HG03354 (cell line): Measurements from ENCODE around the gene PDE7B.

Experiments used
- ATAC-seq: cut with Tn5 transposase; IDR thresholded peaks from one replicate; pipeline ENCODE4 v1.9.1; 2021; ENCODE audit warnings: mild to moderate bottlenecking; ENCODE audit not compliant: unreplicated experiment, poor library complexity, severe bottlenecking

PDE7B gene

DNA sequence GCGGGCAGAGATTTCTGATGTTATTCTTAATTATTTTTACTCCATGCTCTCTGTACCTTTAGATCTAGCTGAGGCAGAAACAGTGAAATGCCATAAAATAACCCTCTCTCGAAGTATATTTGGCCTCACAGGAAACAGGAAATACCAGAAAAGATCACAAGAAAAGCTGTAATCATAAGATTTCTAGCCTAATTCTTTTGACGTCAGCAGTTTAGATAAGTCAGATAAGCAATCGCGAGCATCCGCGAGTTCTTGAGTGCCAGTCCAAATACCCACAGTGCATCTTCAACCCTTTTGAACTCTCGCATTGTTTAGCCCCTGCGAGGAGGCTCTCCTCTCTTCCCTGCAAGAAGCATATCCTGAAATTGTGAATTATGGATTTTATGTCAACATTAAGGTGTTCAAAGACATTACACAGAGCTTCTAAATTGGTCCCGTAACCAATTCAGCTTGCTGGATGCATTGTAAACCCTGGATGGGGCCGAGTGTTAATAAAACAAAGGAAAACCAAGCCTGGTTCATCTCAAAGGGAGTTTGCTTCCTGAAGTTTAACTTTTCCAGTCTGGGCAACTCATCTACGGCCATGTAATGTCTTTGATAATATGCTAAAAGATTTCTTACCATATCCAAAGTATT lies 199.8 kb downstream of the PDE7B start:
- no peak for ATAC-seq

DNA sequence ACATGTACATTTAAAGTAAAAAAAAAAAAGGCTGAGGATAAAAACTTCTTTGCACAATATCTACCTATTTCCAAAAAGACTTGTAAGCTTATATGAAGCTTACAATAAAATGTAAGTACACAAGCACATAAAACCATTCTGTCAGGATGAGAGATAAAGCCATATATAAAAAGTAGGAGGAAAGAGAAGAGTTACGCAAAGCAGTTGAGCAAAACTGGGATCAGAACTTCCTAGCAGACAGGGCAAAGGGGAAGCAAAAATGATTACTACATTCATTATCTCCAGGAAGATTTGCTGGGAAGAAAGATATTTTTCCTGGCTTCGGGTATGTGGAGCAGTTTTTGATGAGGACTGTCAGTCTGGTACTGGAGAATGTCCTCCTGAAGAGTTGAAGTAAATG lies 200.5 kb downstream of the PDE7B start:
- no peak for ATAC-seq

DNA sequence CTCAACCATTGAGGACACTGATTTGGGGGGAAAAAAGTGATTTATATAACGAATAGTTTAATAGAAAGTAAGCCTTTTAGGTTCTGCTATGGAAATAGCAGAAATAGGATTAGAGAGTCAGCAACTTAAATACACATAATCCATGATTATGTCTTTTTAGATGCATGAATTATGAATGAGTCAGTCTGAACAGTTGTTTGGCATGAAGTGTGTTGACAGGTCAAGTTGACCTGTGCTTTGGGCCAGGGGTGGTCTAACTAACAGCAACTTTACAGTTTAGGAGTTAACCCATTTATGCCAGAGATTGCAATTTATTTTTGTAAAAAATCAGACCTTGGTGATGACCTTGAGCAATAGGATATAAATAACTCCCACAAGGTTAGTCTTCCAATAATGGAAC lies 207.4 kb downstream of the PDE7B start:
- no peak for ATAC-seq

DNA sequence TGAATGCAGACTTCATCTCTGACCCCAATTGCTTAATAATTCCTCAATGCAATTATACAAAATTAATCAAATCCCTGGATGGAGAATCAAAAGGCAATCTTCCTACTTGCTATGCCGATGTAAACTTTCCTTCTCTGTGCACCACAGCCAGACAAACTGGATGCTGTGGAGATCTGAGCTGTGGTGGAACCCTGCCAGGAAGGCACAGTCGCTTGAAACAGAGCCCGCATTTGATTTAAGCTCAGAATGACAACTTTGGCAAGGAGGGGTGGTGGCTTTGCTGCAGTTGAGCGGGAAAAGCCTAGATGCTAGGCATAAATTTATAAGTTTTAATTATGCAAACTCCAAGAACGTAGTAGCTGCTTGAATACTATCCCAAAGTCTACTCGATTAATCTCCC lies 207.8 kb downstream of the PDE7B start:
- no peak for ATAC-seq

DNA sequence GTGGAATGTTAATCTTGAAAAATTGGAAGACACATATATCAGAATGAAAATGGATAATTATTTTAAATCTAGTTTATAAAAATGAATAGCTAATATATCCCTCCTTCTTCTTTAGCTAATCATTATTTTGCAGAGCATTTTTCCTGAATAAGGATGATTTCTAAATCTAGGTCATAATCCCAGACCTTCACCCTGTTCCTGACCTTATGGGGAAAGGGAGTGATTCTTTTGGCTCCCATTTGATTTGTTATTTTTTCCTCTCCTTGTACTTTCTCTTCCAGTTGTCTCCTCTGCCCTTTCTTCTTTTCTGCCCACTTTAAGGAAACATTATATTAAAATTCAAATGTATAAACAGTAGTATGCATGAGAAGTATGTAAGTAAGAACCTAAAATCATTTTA lies 208.6 kb downstream of the PDE7B start:
- no peak for ATAC-seq

DNA sequence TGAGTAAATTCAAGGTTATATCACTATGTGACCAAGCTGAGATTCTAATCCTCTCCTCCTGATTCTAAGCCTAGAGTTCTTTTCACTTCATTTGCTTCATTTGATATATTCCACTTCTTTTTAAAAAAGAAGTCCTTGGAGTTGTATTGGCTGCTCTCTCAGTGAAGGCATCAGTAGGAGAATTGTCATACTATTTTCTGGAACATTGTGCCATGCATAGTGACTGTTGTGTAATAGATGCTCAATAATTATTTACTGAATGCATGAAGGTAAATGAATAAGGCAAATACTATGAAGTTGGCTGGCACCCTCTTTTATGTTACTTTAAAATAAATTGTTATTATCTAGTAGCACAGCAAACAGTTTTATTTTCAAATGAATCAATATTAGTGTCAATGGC lies 209.3 kb downstream of the PDE7B start:
- ATAC-seq = no peak

DNA sequence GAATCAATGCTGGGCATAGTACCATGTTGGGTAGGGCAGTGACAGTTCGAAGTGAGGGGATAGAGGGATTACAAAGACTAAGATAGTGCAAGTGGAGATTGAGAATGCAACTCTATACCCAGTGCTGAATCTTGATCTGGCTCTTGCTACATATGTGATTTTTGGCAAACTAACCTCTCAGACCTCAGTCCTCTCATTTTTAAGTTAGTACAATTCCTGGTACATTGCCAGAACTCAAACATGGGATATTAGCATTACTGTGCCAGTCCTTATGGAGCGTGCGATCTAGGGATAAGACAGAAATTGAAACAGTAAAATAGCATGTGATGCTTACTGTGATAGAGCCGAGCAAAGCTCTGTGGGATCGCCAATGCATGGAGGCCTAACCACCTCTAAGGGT lies 210.2 kb downstream of the PDE7B start:
- no peak for ATAC-seq

DNA sequence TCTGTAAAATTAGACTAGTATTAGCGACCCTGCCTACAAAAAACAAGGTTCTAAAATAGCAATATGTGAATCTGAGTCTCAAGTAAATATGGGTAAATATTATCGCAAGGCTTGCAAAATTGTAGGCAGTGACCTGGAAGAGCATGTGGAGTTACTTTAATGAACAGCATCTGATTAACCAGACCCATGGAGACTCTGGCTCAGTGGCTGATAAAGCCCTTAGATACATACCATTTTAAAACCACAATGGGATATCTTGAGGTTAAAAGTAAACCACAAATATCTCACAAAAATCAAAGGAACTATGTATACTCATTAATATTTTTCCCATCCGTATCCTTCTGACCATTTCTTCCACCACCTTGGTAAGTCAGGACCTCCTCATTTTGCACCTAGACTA lies 211.6 kb downstream of the PDE7B start:
- ATAC-seq = no peak

DNA sequence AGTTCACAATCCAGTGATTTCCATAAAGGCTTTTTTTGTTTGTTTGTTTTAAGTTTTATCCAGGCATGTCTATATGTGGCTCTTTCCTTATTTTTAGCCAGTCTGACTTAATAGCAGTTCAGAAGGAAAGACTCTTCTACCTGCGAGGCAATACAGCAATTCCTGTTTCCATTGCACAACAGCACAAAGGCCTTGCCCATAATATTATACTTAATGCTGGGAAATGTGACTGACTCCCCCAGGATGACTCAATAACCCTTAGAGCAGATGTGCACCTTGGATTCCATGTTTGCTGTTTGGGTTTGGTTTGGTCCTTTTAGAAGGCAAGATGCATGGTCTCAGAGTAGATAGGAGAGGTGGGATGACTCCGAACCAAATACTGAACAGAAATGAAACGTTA lies 214.5 kb downstream of the PDE7B start:
- ATAC-seq = no peak

DNA sequence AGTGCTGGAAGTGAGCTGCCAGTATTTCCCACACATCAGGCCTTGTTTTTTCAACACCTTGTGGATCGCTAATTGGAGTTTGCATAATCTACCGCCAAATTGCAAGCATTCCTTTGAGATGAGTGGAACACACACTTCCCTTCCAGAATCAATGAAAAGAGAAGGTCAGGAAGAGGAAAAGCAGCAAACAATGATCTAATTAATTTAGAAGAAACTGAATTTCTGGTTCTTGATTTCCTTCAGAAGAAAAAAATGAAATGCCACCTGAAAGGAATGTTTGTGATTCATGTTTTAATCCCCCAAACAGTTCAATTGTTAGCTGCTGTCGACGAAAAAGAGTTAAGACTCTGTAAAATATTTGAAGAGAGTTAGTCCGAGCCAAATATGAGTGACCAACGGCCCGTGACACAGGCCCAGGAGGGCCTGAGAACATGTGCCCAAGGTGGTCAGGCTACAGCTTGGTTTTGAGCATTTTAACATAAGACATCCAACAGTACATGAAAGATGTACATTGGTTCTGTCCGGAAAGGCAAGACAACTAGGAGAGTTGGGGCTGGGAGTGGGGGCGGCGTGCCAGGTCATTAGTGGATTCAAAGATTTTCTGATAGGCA lies 216.3 kb downstream of the PDE7B start:
- no peak for ATAC-seq

DNA sequence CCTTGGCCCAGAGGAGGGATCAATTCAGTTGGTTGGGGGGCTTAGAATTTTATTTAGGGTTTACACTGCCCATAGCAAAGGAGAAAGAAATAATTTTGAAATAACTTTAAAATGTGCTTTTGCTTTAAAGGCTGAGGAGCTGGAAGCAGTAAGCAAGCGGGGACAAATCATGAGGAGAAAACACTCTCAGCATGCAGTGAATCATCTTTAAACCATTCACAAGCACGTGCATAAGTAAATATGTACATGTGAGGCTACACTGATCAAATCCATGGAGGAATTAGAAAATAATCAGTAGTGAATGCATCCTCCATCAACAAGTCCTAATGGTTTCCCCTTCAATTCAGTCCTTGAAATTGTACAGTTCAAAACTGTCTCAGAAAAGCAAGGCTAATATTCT lies 217.6 kb downstream of the PDE7B start:
- no peak for ATAC-seq

DNA sequence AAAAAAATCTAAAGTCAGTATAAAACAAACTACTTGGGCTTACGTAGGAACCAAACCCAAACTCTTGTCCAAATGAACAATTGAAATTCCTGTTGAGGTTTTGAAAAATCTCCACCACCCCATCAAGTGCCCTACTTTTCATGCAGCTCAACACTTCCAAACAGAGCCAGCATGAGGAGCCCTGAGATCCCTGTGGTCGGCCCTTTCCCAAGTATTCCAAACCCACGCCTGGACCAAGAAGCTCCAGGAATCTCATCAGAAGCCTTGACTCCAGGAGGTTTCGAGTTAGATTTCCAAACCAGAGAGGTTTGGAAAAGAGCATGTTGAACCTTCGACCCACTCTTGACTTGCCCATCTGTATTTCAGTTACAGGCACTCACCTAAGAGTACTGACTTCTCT lies 219.3 kb downstream of the PDE7B start:
- ATAC-seq = no peak

DNA sequence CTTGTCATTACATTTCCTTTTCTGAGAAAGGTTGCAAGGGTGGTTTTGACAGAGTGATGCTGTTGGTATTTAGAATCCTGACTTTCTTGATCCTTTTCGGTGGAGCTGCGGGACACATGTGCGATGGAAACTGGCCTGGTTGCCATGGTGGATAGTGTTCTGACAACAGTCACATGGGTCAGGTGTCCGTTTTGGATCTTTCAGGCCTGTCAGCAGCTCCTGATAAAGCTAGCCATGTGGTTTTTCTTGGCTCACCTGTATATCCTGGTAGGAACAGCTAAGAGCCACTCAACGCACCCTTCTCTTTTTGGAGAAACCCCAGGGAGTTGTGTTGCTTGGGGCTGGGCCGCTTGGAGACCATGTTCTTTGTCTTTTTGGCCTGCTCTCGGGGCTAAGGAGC lies 221.2 kb downstream of the PDE7B start:
- no peak for ATAC-seq

DNA sequence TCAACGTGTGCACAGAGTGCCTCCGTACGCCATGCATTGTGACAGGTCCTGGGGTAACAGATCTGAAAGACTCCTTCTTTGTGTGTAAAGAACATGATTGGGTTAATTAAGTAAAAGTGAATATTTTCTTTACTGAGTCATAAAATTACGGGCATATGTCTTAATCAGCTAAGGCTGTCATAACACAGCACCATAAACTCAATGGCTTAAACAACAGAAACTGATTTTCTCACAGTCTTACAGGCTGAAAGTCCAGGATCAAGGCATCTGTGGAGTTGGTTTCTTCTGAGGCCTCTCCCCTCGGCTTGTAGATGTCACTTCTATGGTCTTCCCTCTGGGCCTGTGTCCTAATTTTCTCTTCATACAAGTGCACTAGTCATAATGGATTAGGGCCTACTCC lies 221.7 kb downstream of the PDE7B start:
- no peak for ATAC-seq

DNA sequence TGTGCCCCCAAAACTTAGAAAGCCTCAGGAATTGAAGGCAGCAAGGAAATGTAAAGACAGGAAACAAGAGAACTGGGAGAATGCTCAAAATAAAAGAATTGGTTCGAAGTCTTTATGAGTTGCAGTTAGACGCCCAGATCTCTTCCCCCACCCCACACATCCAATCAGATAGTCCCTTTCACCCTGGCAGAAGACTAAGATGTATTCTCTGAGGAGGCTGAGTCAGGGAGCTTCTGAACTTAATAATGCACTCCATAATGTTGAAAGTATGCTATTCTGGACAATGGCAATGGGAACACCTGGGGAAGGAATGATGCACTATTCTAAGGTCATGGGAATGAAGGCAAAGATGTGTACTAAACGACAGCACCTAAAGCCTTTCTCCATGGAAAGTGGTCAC lies 225.0 kb downstream of the PDE7B start:
- no peak for ATAC-seq

DNA sequence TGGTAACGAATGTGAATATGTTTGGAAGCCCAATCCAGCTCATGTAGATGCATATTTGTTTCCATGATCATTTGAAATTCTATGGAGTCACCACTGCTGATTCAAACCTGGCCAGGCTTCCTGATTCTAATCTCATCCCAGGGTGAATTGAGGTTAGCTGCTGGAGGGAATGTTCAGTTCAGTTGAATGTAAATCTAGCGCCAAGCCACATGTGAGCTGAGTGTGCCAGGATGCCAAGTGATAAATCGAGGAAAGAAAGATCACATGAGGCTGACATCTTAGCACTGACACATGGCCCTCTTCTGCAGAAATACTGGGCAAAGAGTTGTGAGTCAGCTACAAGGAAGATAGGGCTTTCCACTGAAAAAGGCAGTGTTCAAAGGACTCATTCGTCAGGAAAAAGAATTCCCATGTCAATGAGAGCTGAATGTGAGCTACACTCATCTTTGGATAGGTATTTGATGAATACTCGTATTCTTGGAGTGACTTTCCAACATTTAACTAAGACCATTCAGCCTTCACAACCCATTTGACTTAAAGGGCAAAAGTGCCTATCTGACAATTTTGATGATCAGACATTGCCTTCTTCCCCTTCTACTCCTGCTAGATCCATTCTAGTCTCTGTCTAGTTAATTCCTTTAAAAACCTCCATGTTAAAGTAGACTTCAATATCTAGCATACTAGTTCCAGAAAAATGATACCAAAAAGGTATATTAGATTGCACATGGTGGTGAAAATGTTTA lies 226.5 kb downstream of the PDE7B start:
- ATAC-seq = no peak

DNA sequence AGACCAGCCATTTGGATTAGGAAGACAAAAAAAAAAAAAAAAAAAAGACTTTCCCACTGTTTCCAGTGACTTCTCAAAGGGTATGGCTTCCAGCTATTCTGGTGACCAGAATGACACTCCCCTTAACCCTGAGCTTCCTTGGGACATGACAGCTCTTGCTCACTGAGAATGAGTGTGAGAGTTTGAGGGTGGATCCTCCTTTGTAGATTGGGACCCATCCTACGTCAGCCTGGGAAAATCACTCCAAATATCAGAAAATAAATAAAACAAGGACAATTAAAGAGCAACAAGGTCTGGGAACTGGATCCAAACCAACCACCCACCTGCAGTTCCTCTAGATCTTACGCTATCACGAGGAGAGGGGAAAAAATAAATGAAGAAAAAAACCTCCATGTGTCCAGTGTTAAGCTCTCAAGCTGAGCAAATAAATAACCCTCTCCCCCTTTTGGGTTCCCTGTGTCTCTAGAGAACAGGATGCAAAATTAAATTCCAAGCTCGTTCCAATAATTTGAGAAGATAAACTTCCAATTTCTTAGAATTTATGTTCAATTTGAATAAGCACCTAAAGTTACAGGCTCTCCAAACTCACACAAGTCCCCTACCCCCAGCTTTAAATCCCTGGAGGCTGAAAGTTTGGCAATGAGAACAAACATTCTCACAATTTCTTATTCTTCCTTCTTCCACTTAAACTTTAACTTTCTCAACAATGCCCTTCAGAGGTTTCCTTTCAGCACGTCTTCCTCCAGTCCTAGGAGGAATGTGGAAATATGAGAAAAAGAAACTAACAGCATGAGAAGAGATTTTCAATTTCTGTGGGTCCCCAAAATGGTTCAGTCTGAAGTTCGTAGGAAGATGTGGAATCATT lies 228.4 kb downstream of the PDE7B start:
- no peak for ATAC-seq

DNA sequence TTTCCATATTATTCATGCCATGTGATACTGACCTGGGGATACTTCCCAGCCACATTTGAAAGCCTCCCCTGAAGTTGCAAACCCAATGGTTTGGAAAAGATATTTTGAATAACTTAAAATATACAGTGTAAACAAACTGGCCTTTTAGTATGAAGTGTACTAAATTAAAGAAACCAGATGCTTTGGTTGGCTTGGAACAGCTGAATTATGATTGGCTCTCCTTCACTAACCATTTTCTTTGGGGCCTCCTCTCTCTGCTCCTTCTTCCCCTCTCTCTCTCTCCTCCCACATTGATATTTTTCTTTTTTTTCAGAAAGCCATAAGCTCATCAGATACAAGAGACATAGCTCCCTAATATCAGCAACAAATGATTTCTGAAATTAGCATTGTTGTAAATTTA lies 232.0 kb downstream of the PDE7B start:
- no peak for ATAC-seq

DNA sequence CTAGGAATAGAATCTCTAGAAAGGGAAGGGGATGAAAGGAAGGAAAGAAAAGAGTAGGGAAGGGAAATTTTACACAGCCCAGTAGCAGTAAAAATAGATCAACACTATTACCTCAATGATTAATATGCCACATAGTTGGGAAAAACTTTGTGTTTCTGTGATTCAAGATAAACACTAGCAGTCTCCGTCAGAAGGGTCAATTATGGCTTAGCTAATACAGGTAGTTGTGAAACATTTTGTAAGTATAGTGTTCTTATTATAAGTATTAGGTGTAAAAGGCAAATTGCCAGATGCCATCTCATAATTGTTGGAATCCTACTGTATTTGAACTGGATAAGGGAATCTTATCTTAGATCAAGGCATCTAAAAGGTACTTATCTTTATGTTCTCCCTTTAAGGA lies 232.9 kb downstream of the PDE7B start:
- no peak for ATAC-seq

DNA sequence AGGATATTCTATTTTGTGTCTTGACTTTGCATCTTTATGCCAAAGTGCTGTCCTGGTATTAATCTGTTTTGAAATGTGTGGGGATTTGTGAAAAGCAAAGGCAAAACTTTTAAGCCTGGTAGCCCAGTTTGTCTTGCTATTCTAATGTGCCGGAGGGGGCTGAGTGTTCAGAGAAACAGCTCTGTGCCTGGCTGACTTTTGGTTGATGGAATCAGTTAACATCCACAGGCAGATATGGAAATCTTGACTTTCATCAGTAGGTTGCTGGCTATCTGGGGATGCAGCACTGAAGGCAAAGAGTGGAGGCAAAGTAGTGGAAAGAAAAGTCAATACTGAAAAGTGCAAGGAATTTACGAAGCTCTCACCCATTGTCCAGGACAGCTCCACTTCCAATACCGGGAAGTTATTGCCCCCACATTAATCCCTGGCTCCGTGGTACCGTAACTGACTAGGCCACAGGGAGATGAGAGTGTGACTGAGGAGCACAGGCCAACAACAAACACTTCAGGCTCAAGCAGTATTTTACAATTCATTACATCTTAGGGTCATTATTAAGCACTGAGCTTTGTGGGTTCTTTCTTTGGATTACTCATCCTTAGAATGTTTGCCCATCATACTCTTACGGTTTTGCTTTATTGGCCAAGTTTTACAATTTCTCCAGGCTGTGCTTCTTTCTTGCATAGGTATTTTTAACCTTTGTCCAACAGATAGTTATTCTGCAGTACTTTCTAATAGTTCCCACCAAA lies 234.0 kb downstream of the PDE7B start:
- ATAC-seq = no peak
